ENCODE results near the gene WNT9A.

WNT9A gene

GRCh38 chr1:227954163-227954850, 6.6 kb upstream of the WNT9A start:
- no peak for DNase-seq

DNA sequence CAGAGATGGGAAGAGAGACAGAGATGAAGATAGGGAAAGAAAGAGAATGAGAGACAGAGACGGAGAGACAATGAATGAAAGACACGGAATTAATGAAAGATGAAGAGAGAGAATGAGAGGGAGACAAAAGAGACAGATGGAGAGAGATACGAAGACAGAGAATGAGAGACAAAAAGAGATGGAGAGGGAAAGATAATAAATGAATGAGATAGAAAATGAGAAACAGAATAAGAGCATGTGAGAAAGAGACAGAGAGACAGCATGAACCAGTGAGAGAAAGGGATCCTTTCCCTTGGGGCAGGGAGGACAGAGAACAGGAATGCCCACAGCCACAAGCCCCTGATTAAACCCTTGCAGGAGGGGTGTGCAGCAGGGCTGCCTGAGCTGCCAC, 5.3 kb upstream of the WNT9A start:
- no peak for DNase-seq

DNA sequence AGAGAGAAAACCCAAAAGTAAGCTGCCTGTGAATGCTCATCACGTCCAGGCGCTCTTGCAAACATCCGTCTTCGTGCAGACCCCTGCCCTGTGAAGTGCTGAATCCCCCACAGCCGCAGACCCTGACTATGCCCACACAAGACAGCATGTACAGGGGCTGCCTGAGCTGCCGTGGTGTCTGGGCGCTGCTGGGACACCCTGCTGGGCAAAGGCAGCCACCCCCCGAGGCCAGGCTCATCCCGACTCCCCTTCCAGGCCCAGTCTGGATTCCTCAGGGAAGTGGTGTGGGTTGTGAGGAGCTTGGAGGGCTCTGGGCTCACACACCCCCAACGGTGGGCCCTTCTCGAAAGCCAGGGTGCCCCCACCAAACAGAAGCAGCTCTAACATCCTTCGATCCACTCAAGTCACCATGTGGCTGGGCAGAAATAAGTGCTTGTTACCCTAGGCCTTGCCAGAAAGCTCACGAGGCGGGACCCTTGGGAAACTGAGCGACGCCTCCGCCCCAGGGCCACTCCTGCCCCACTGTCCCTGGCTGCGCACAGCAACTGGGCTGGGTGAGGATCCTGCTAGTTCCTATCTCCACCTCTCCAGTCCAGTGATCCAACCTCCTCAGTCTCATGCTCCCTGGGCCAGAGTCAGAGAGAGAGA, 4.8 kb upstream of the WNT9A start:
- DNase-seq = no peak

DNA sequence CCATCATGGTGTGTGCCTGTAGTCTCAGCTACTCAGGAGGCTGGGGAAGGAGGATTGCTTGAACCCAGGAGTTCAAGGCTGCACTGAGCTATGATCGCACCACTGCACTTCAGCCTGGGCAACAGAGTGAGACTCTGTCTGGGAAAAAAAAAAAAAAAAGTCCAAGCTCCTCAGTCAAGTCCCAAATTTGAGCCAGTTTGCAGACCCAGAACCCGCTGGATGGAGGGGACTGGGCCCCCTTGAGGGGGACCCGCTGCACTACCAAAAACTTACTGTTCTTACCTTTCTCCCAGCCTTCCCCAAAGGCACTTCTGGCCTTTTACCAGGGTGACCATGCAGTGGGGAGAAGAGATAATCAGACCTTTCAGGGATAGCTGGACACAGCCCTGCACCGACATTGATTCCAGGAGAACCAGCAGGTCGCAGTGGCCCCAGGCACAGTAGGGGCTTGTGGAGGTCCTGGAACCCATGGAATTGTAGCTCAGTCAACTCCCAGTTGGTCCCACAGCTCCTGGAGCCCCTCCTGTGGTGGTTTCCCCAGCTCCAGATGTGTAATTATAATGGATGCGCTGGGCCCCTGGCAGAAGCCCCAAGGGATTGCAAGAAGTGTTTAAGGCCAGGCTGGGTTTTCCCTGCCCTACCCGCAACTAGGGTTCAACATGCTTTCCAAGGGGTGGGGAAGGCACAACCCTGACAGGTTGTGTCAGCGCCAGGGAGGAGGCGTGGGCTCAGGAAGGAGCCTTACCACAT, 4.1 kb upstream of the WNT9A start:
- DNase-seq = no peak

GRCh38 chr1:227950735-227951346, 3.1 kb upstream of the WNT9A start:
- DNase-seq = no peak

- no peak for DNase-seq
These were observed 2.4 kb upstream of the WNT9A start for GRCh38 chr1:227949954-227950734.

DNA sequence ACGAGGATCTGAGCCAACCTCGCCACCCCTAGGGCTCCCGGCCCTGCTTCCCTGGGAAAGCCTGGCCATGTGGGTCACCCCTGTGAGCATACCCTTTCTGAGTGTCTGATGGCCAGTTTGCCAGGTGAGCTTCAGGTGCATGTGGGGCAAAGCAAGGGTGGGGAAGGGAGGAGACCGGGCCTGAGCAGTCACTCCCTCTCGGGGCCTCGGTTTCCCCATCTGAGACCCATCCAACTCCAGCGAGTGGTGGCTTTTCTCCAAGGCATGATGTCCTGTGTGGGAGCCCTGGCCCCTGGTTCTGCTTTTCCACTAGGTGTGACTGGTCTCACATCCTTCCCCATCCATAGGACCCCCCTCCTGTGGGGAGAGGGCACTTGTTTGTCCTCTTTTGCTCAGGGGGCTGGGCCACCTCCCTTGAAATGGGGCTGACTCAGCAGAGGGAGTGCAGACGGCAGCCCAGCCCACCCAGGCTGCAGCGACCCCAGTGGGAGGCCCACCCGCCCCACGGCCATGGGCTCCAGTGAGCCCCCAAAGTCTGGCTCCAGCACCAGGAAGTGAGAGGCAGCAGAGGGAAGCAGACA, 1.7 kb upstream of the WNT9A start:
- DNase-seq = no peak

DNA sequence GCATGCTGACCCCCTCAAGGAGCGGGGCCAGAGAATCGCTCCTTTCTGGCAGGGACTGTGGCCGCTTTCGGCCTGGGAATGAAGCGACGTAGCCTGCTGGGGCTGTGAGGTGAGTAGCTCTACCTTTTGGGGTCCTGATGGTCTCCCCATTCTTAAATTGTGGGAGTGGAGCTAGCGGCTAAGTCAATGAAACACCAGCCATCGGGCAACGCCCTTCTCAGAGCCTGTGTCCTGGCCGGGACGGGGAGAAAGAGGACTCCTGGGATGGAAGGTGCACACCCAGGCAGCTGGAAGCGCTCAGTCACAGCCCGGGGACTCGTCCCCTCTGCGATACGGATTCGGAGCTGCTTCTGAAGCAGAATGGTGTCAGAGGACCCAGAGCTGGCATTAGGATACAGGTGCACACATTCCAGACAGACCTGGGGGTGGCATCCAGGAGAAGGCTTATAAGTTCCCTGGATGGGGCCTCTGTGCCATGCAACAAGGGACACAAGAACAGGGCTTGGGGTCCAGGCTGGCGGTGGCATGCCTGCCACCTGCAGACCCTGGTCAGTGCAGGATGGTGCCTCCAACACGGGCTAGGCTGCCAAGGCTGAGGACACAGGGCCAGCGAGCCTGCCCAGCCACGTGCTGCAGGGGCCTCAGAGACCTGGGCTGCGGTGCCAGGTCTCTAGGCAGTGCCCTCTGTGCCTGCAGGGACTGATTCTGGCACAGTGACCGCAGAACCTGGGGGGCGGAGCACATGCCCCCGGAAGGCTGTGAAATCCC, 945 bp upstream of the WNT9A start:
- no peak for DNase-seq

GRCh38 chr1:227947386-227947675, 401 bp downstream of the WNT9A start:
- no peak for DNase-seq

GRCh38 chr1:227946624-227947385, 927 bp downstream of the WNT9A start:
- peak; percentile 26 for DNase-seq

DNA sequence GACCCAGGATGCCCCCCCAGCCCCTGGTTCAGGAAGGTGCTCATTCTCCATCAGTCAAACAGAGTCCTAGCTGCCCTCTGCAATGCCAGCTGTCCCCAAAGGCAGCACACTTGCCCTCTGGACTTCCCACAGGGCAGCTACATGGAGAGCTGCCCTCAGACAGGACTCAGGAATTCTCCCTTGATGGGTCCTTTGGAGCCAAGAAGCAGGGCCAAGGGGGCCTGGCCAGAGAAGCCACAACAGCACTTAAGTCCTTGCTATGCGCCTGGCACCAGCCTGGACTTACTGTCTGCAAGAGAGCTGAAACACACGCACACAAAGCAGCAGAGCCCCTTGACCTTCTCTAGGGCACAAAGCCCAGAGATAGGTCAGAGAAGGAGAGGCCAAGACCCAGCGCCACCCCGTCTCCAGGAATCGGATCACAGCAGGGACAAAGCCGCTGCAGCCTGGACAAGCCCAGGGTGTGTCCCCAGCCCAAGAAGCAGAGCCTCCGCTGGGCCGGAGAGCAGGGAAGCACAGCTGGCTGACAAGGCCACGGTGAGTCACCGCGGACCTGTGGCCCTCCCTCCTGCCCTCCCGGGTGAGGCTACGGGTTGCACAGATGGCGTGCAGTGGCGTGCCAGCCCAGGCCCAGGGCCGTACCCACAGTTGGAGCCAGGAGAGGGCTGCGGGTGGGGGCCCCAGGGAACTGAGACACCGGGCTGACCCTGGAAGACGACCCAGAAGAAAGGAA, 1.7 kb downstream of the WNT9A start:
- no peak for DNase-seq

GRCh38 chr1:227944931-227945890, 2.5 kb downstream of the WNT9A start:
- DNase-seq = no peak

GRCh38 chr1:227944090-227944930, 3.4 kb downstream of the WNT9A start:
- DNase-seq = no peak

DNA sequence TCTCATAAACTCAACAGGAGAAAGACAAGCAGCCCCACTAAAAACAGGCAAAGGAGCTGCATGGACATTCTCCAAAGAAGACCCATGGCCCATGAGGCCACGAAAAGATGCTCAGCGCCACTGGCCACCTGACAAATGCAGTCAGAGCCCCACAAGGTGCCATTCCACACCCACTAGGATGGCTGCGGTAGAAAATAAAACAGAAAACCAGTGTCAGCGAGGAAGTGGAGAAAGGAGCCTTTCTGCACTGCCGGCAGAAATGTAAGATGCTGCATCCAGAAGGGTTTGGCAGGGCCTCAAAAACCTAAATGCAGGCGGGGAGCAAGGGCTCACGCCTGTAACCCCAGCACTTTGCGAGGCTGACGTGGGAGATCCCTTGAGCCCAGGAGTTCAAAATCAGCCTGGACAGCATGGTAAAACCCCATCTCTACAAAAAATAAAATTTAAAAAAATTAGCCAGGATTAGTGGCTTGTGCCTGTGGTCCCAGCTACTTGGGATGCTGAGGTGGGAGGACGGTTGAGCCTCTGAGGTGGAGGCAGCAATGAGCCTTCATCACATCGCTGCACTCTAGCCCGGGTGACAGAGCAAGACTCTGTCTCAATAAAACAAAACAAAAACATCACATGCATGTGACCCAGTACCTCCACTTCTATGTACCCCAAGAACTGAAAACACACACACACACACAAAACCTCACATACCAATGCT, 4.2 kb downstream of the WNT9A start:
- no peak for DNase-seq

- DNase-seq = no peak
These were observed 4.9 kb downstream of the WNT9A start for GRCh38 chr1:227942716-227943261.

- DNase-seq = no peak
These were observed 5.6 kb downstream of the WNT9A start for GRCh38 chr1:227942021-227942715.

Measured in effector CD8-positive, alpha-beta T cell (primary cell).